GM12878 (cell line): ENCODE results near the gene ECI1. TPM values are rescaled to one million over a fixed set of nuclear protein-coding genes. Genes with fewer than 3 reads are reported as not detected.
A peak's percentile ranks its signal among the peaks of the same experiment; 100 is the strongest.

Source experiments
- BACH1 ChIP-seq: fragments of 450-650 bp; IDR thresholded peaks from 2 replicates; pipeline ENCODE4 v1.6.1; 2017; ENCODE audit warnings: mild to moderate bottlenecking, borderline replicate concordance
- BCL11A ChIP-seq: IDR thresholded peaks from 2 replicates; pipeline ENCODE4 v1.6.1; 2011; ENCODE audit warnings: low read depth, low read length
- BHLHE40 ChIP-seq, 2 experiments: fragments of 450-650 bp in 1 of 2; IDR thresholded peaks; 2 replicates each; pipeline ENCODE4 v1.6.1; 2011 to 2017; ENCODE audit warnings: low read depth in 2 of 2, borderline replicate concordance in 1 of 2, improper control_type of control experiment in 1 of 2, low read length in 1 of 2, mild to moderate bottlenecking in 1 of 2
- CEBPZ ChIP-seq: fragments of 150-350 bp; IDR thresholded peaks from 2 replicates; pipeline ENCODE4 v1.6.1; 2016; ENCODE audit warnings: low read depth, low read length
- CHD2 ChIP-seq: IDR thresholded peaks from 2 replicates; pipeline ENCODE4 v1.6.1; 2011; ENCODE audit warnings: low read depth, low read length, improper control_type of control experiment, borderline replicate concordance
- CREB1 ChIP-seq: IDR thresholded peaks from 2 replicates; pipeline ENCODE4 v1.6.1; 2012; ENCODE audit warnings: low read depth, mild to moderate bottlenecking, inconsistent platforms
- GATAD2B ChIP-seq: fragments of 450-650 bp; conservative IDR thresholded peaks from 2 replicates; pipeline ENCODE4 v1.6.1; 2017; ENCODE audit warnings: low read depth, mild to moderate bottlenecking, moderate library complexity
- IRF4 ChIP-seq: IDR thresholded peaks from 2 replicates; pipeline ENCODE4 v1.6.1; 2011; ENCODE audit warnings: low read depth, low read length
- MLLT1 ChIP-seq: fragments of 450-650 bp; IDR thresholded peaks from 2 replicates; pipeline ENCODE4 v1.6.1; 2016; ENCODE audit warnings: mild to moderate bottlenecking
- MTA2 ChIP-seq: fragments of 450-650 bp; IDR thresholded peaks from 2 replicates; pipeline ENCODE4 v1.6.1; 2016; ENCODE audit warnings: low read depth, mild to moderate bottlenecking, moderate library complexity
- MTA3 ChIP-seq: IDR thresholded peaks from 2 replicates; pipeline ENCODE4 v1.6.1; 2012; ENCODE audit warnings: low read length, inconsistent platforms, borderline replicate concordance
- MXI1 ChIP-seq: fragments of 150-350 bp; IDR thresholded peaks from 2 replicates; pipeline ENCODE4 v1.6.1; 2011; ENCODE audit warnings: low read depth, mild to moderate bottlenecking, inconsistent platforms, low read length, improper control_type of control experiment
- NFYB ChIP-seq: IDR thresholded peaks from 2 replicates; pipeline ENCODE4 v1.6.1; 2011; ENCODE audit warnings: low read depth, mild to moderate bottlenecking, low read length, improper control_type of control experiment, moderate library complexity; ENCODE audit not compliant: insufficient read depth
- NR2C1 ChIP-seq: fragments of 450-650 bp; IDR thresholded peaks from 2 replicates; pipeline ENCODE4 v1.6.1; 2017; ENCODE audit warnings: antibody characterized with exemption, mild to moderate bottlenecking, moderate library complexity
- PML ChIP-seq: IDR thresholded peaks from 2 replicates; pipeline ENCODE4 v1.6.1; 2012; ENCODE audit warnings: low read length, inconsistent platforms
- POU2F2 ChIP-seq: IDR thresholded peaks from 3 replicates; pipeline ENCODE4 v1.6.1; 2011; ENCODE audit warnings: low read depth, mild to moderate bottlenecking, low read length, borderline replicate concordance
- RELB ChIP-seq: fragments of 450-650 bp; IDR thresholded peaks from 2 replicates; pipeline ENCODE4 v1.6.1; 2017; ENCODE audit warnings: low read depth, mild to moderate bottlenecking, moderate library complexity
- RFX5 ChIP-seq: IDR thresholded peaks from 2 replicates; pipeline ENCODE4 v1.6.1; 2011; ENCODE audit warnings: low read depth, low read length, improper control_type of control experiment
- RUNX3 ChIP-seq: IDR thresholded peaks from 2 replicates; pipeline ENCODE4 v1.6.1; 2012; ENCODE audit warnings: low read length, inconsistent platforms
- SIN3A ChIP-seq: IDR thresholded peaks from 2 replicates; pipeline ENCODE4 v1.6.1; 2012; ENCODE audit warnings: low read depth, low read length, improper control_type of control experiment
- SP1 ChIP-seq: IDR thresholded peaks from one replicate; pipeline ENCODE4 v1.6.1; 2011; ENCODE audit warnings: low read depth, low read length
- TBL1XR1 ChIP-seq: IDR thresholded peaks from 2 replicates; pipeline ENCODE4 v1.6.1; 2012; ENCODE audit warnings: low read depth, low read length, improper control_type of control experiment
- USF1 ChIP-seq: IDR thresholded peaks from 2 replicates; pipeline ENCODE4 v1.6.1; 2011; ENCODE audit warnings: borderline replicate concordance, low read depth, mild to moderate bottlenecking, moderate library complexity, mixed read lengths, low read length; ENCODE audit not compliant: insufficient read depth; ENCODE audit errors: extremely low read length
- ZNF274 ChIP-seq: IDR thresholded peaks from one replicate; pipeline ENCODE4 v1.8.0; 2011; ENCODE audit not compliant: insufficient read length, insufficient read depth
- polyA plus RNA-seq, 11 experiments: library from polyadenylated mRNA; depleted of rRNA in 4 of 11; unstranded in 6 of 11; stranded (reverse) in 5 of 11; fragments of >200 nt; fragmentation: Nextera tagmentation in 4 of 11; fragmentation: Illumina TruSeq in 1 of 11; extraction: Ambion mirVana in 4 of 11; extraction: Trizol in 1 of 11; gene quantifications; 1 replicate in 1 of 11; 2 replicates in 10 of 11; pipeline versions ENCODE4 v1.2.1 to v1.2.3, GENCODE V29; 2011 to 2016; ENCODE audit warnings: inconsistent platforms in 2 of 11, missing spikeins in 2 of 11, low read depth in 1 of 11
- total RNA-seq, 4 experiments: library from RNA; depleted of rRNA in 3 of 4; stranded (reverse); fragments of >200 nt in 3 of 4; fragmentation: Illumina TruSeq in 1 of 4; extraction: Trizol in 1 of 4; gene quantifications; 2 replicates each; pipeline versions ENCODE4 v1.2.1 to v1.2.3, GENCODE V29; 2013 to 2021

Gene ECI1
- total and polyA plus RNA-seq, 10 of the 15 experiments (the other 5 are each of a cell fraction or from before 2014, with no cell fraction given) = 2.2 to 82.1 (median 24.8) TPM

- TF ChIP-seq PML = no peak
- no peak for TF ChIP-seq NR2C1
- no peak for TF ChIP-seq CREB1
- TF ChIP-seq BACH1 = peak; percentile 49; the same call in 1 of the 2 replicates
- peak; percentile 21 for TF ChIP-seq SP1
- peak; percentile 16; the same call in 1 of the 2 replicates for TF ChIP-seq CHD2
- peak; percentile 59; the same call in 1 of the 2 replicates for TF ChIP-seq MTA2
- peak; percentile 36; the same call in 1 of the 2 replicates for TF ChIP-seq IRF4
- TF ChIP-seq RFX5 = 0 out of 2 replicates have a peak, but pooled peaks have one; percentile 45
- TF ChIP-seq NFYB = no peak
- no peak for TF ChIP-seq MTA3
- peak; percentile 41; the same call in 1 of the 3 replicates for TF ChIP-seq POU2F2
- TF ChIP-seq BHLHE40 (IDR thresholded peaks at IDR 0.05; ENCODE audit: borderline replicate concordance in 1 of 2, low read depth in 2 of 2, low read length in 1 of 2) = peak; percentile 99 to 100
- no peak for TF ChIP-seq ZNF274
- TF ChIP-seq BCL11A = peak; percentile 37; the same call in 1 of the 2 replicates
- peak; percentile 47; the same call in 1 of the 2 replicates for TF ChIP-seq SIN3A
- TF ChIP-seq CEBPZ = no peak
- 0 out of 2 replicates have a peak, but pooled peaks have one; percentile 39 for TF ChIP-seq GATAD2B
- TF ChIP-seq MXI1 = peak; percentile 92
- TF ChIP-seq MLLT1 = peak; percentile 30; the same call in 1 of the 2 replicates
- peak; percentile 62 for TF ChIP-seq RUNX3
- TF ChIP-seq TBL1XR1 = no peak
- TF ChIP-seq USF1 = no peak
- peak; percentile 58; the same call in 1 of the 2 replicates for TF ChIP-seq RELB
Measured at GRCh38 chr16:2295056-2295798, 43.8 kb upstream of the ECI1 start (continued).
